ENCODE results near the gene PTPN9.
"Not testable (repeated sequence)": the region's sequence is repeated elsewhere in the genome, so short reads cannot be mapped to it uniquely, and the experiment has no call there.

PTPN9 gene

GRCh38 chr15:75582943-75583342, 3.8 kb upstream of the PTPN9 start:
- DNase-seq = not testable (repeated sequence)

GRCh38 chr15:75578173-75578947, 755 bp downstream of the PTPN9 start:
- DNase-seq = peak; percentile 16

- no peak for DNase-seq
Measured at GRCh38 chr15:75577401-75578172, 1.5 kb downstream of the PTPN9 start.

- DNase-seq = no peak
Measured at GRCh38 chr15:75573648-75574384, 5.3 kb downstream of the PTPN9 start.

GRCh38 chr15:75570126-75570845, 8.8 kb downstream of the PTPN9 start:
- DNase-seq = no peak

DNA sequence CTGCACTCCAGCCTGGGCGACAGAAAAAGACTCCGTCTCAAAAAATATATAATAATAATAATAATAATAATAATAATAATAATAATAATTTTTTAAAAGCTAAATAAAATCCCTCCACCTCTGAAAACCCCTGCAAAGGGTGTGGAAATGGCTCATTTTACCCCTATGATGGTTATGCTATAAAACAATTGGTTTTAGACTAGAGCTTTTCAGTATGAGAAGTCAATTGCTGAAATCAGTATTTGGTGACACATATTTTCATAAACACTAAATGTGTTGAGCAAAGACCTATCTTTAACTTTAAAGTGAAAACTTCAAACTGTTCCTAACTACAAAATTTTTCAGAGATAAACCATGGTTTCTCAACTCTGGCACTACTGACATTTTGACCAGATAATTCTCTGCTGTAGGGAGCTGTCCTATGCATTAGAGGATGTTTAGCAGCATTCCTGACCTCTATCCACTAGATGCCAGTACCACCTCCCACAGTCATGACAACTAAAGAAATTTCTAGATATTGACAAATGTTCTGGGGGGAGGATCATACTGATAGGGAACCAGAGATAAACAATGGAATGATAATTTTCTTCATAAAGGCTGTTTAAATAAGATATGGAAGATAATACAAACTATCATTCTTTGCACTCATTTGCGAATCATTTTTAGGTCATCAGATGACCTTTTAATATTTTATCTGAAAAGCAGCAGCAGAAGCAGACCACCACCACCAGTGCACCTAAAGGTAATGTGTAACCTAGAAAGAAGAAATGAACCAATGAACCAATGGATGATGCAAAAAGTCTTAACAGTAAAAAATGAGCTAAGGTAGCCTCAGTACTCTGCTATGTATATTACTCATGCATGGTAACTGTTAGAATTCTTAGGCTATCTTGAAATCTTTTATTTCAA, 13.8 kb downstream of the PTPN9 start:
- no peak for DNase-seq

GRCh38 chr15:75561888-75562287, 17.2 kb downstream of the PTPN9 start:
- no peak for DNase-seq

DNA sequence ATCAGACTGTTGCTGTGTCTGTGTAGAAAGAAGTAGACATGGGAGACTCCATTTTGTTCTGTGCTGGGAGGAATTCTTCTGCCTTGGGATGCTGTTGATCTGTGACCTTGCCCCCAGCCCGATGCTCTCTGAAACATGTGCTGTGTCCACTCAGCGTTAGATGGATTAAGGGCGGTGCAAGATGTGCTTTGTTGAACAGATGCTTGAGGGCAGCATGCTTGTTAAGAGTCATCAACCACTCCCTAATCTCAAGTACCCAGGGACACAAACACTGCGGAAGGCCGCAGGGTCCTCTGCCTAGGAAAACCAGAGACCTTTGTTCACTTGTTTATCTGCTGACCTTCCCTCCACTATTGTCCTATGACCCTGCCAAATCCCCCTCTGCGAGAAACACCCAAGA, 19.8 kb downstream of the PTPN9 start:
- not testable (repeated sequence) for DNase-seq

- DNase-seq = peak; percentile 6
Measured at GRCh38 chr15:75558955-75559354, 20.2 kb downstream of the PTPN9 start.

- no peak for DNase-seq
Measured at GRCh38 chr15:75554717-75555116, 24.4 kb downstream of the PTPN9 start.

- no peak for DNase-seq
Measured at GRCh38 chr15:75553659-75554058, 25.5 kb downstream of the PTPN9 start.

DNA sequence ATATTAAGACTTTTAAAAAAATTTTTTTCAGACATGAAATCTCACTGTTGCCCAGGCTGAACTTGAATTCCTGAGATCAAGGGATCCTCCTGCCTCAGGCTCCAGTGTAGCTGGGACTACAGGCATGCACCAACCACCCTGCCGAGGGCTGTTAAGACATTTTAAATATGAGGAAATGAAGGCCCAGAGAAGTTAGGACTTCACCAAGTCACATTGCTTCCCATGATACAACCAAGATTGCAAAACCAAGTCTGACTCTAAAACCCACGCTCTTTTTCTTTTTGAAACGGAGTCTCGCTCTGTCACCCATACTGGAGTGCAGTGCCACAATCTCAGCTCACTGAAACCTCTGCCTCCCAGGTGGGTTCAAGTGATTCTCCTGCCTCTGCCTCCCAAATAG, 28.0 kb downstream of the PTPN9 start:
- DNase-seq = no peak

GRCh38 chr15:75545064-75545463, 34.1 kb downstream of the PTPN9 start:
- no peak for DNase-seq

GRCh38 chr15:75544359-75544758, 34.8 kb downstream of the PTPN9 start:
- no peak for DNase-seq

DNA sequence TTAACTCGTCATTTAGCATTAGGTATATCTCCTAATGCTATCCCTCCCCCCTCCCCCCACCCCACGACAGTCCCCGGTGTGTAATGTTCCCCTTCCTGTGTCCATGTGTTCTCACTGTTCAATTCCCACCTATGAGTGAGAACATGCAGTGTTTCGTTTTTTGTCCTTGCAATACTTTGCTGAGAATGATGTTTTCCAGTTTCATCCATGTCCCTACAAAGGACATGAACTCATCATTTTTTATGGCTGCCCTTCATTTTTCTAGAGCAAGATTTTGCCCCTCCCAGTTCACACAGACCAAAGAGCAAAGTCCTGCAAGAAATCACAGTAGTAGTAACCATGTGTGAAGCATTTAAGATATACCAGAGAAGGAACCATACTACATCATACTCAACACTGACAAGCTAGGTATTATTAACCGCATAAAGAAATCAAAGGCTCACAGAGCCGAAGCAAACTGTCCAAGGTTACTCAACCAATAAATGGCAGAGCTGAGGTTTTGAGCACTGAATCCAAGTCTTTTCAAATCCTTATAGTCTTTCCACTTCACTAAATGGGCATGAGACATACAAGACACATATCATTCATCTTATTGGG, 36.1 kb downstream of the PTPN9 start:
- not testable (repeated sequence) for DNase-seq

DNA sequence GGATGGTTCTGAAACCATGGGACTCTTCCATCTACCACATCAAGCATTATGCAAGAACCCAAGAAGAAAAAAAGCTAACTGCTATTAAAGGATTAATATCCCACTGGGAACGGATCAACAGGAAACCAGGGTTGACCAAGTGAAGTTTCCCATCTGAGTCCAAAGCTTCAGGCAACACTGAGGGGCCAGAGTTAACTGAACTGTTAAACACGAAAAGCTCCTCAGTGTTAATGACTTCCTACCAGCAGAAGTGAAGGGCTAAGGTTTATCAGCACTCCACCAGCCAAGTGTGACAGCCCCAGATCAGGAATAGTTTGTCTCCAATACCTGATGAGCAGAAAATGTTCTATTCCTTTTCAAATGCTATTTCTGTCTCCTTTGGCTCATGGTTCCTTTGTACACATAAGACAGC, 36.7 kb downstream of the PTPN9 start:
- DNase-seq = no peak

GRCh38 chr15:75538376-75538775, 40.7 kb downstream of the PTPN9 start:
- DNase-seq = no peak

GRCh38 chr15:75533945-75534344, 45.2 kb downstream of the PTPN9 start:
- no peak for DNase-seq

DNA sequence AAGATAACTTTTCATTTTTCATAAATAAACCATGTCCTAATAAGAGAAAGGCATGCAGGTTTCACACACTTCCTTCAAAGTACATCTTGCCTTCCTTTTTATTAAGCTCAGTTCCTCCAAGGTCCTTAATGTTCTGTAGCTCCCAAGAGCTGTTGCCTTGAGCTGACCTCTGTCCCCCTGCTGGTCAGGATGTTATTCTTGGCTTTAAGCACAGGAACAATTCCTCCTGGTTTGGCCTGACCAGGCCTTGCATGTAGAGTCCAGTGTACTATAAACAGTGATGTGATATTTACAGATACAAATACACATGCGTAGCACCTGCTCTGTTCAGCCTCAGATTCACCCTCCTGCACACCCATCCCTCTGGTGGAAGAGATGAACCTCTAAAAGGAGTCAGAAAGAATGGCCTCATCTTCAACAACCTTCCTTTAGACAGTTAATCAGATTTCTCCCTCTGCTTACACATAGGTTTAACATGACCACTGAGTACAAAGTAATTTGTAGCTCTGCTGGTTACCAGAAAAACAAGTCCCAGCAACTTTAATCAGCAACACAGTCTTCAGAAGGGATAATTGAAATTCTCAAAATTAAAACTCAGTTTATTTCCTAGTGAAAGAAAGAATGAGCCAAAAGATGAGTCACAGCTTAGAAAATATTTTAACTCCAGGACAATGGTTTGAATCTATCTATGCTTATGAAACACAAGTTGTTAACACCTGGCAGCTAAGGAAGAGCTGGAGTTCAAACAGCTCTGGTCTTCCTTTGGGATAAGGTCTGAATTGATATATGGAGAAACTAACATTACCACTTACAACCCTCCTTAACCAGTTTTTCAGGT, 46.5 kb downstream of the PTPN9 start:
- no peak for DNase-seq

DNA sequence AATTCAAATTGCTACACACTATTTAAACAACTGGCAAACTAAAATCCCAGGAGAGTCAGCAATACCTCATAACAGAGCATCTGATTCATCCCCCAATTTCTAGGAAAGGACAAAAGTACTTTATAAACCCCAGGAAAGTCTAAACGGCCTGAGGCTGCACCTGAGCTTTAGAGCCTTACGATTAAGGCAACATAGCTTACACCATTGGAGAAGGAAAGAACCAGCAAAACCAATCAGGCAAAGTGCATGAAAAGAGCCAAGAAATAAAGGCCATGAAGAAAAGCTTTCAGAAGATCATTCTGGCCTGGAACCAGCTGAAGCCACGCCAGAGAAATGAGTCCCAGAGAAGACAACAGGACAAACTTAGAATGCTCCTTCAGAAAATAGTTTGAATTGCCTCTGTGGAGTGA, 48.1 kb downstream of the PTPN9 start:
- DNase-seq = no peak
